ENCODE measurements around the gene CCL20. TPM values are rescaled to one million over a fixed set of nuclear protein-coding genes. Genes with fewer than 3 reads are reported as not detected.

Gene CCL20
- total and polyA plus RNA-seq, 2 of the 8 experiments (the other 6 are each of a cell fraction or from before 2014, with no cell fraction given), result not detected

DNA sequence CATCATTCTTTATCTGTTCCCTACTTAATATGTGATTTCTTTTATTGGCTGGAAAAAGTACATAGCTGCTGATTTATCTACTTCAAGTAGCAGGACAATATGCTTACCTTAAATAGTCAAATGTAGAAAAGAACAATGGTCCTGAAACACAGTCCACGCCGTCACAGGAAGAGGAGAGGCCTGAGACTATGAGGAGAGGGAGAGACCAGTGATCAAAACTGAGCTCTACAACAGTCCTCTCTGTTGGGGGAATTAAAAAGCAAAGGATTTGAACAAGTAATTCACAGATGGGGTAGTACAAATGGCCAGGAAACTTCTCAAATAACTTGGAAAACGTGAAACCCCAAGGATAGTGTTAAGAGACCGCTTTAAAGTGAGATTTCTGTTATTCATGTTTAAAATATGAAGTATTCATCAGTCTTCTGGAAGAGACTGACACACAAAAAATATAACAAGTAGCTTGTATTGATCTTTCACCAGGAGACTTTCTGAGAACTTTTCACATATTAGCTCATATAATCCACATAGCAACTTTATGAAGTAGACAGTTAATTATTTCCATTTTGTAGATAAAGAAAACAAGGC, 47.8 kb upstream of the CCL20 start:
- H3K9me3 ChIP-seq (ENCODE audit: insufficient read depth in 2 of 2, low read depth in 1 of 2, low read length in 1 of 2), result no peaks in the 10 kb centered on the region
- H3K27ac ChIP-seq (ENCODE audit: low read depth, low read length), result no peak overlapping the region
- H3K9ac ChIP-seq (replicated peaks in 1 of 4; ENCODE audit: extremely low read depth in 1 of 4, low read depth in 3 of 4, low read length in 3 of 4), result no peak overlapping the region
- no peak for FAIRE-seq
- H4K91ac ChIP-seq (replicated peaks; ENCODE audit: insufficient read length, low read length), result no peak overlapping the region
- no peak overlapping the region for H4K5ac ChIP-seq (ENCODE audit: insufficient read length, low read depth, low read length)
- H3K4me2 ChIP-seq (ENCODE audit: insufficient read depth in 1 of 2, low read depth in 2 of 2, low read length in 2 of 2), result no peak overlapping the region
- no peaks in the 10 kb centered on the region for H3K79me2 ChIP-seq (ENCODE audit: control insufficient read depth in 1 of 2, insufficient read depth in 2 of 2, low read length in 2 of 2)
- H3K14ac ChIP-seq (ENCODE audit: insufficient read length), result no peak overlapping the region
- H3K4ac ChIP-seq (replicated peaks; ENCODE audit: insufficient read length, low read depth, low read length), result no peak overlapping the region
- no peak overlapping the region for H3K18ac ChIP-seq (ENCODE audit: extremely low read depth, low read length)
- TF ChIP-seq TEAD4 (IDR thresholded peaks at IDR 0.05; ENCODE audit: low read depth, low read length), result no peak
- no peak for TF ChIP-seq EZH2 (IDR thresholded peaks at IDR 0.05; ENCODE audit: low read depth, low read length, severe bottlenecking)
- TF ChIP-seq EGR1 (IDR thresholded peaks at IDR 0.05; ENCODE audit: borderline replicate concordance, low read depth, low read length), result no peak
- TF ChIP-seq SIRT6 (IDR thresholded peaks at IDR 0.05; ENCODE audit: low read length), result no peak
- TF ChIP-seq TAF1 (IDR thresholded peaks at IDR 0.05; ENCODE audit: low read depth, low read length), result no peak
- no peak for TF ChIP-seq HDAC6 (IDR thresholded peaks at IDR 0.05; ENCODE audit: low read depth, low read length)
- no peak for TF ChIP-seq GABPA (IDR thresholded peaks at IDR 0.05; ENCODE audit: borderline replicate concordance, insufficient read depth, low read length)
- TF ChIP-seq CHD1 (IDR thresholded peaks at IDR 0.05; ENCODE audit: low read depth, low read length), result no peak
- no peak for TF ChIP-seq POLR2A (IDR thresholded peaks at IDR 0.05; ENCODE audit: control extremely low read depth in 1 of 2, low read depth in 2 of 2, low read length in 2 of 2)
- TF ChIP-seq BCL11A (IDR thresholded peaks at IDR 0.05; ENCODE audit: low read depth in 2 of 2, low read length in 2 of 2), result no peak
- no peak for TF ChIP-seq SIX5 (IDR thresholded peaks at IDR 0.05; ENCODE audit: low read depth, low read length)
- no peak for TF ChIP-seq RAD21 (IDR thresholded peaks at IDR 0.05 in 1 of 2, conservative IDR thresholded peaks at IDR 0.05 in 1 of 2; ENCODE audit: low read depth in 2 of 2, low read length in 2 of 2)
- TF ChIP-seq MAFK (IDR thresholded peaks at IDR 0.05; ENCODE audit: low read depth, low read length), result no peak
- no peak for TF ChIP-seq RFX5 (IDR thresholded peaks at IDR 0.05; ENCODE audit: borderline replicate concordance, low read depth, low read length)
- TF ChIP-seq SUZ12 (IDR thresholded peaks at IDR 0.05; ENCODE audit: low read length), result no peak
- 54% methylated on average over 4 of the region's 4 CpGs; no CpG with 5 or more reads in 1 of the 2 experiments for WGBS, 2 experiments (ENCODE audit: extremely low coverage in 1 of 2, insufficient coverage in 1 of 2, insufficient read length in 1 of 2, insufficient replicate concordance in 2 of 2, low coverage in 1 of 2, low lambda C conversion rate in 2 of 2, missing lambda C conversion rate in 1 of 2)
- H3K36me3 ChIP-seq (ENCODE audit: control insufficient read depth in 2 of 4, insufficient read depth in 4 of 4, low read length in 3 of 4), result no peaks in the 10 kb centered on the region
- no peak overlapping the region for H3K23ac ChIP-seq (ENCODE audit: insufficient read length)
- H2BK5ac ChIP-seq (ENCODE audit: low read depth, low read length), result no peak overlapping the region
- H3K27me3 ChIP-seq (replicated peaks in 1 of 4; ENCODE audit: control insufficient read depth in 3 of 4, extremely low read depth in 1 of 4, insufficient read depth in 3 of 4, low read length in 3 of 4), result no peaks in the 10 kb centered on the region
- H2AK5ac ChIP-seq (ENCODE audit: low read depth, low read length), result no peak overlapping the region
- H4K20me1 ChIP-seq (replicated peaks in 1 of 2; ENCODE audit: control insufficient read depth in 1 of 2, insufficient read depth in 2 of 2, low read length in 2 of 2), result no peaks in the 10 kb centered on the region
- no peaks in the 10 kb centered on the region for H3K23me2 ChIP-seq (ENCODE audit: low read depth, low read length)
- no peak overlapping the region for H2BK15ac ChIP-seq (ENCODE audit: low read length)
- H3K79me1 ChIP-seq (ENCODE audit: low read depth, low read length), result no peaks in the 10 kb centered on the region
- H2BK20ac ChIP-seq (ENCODE audit: low read length), result no peak overlapping the region
- no peaks in the 10 kb centered on the region for H3K4me1 ChIP-seq (replicated peaks in 1 of 4; ENCODE audit: control insufficient read depth in 3 of 4, insufficient read depth in 4 of 4, low read length in 3 of 4)
- no peak overlapping the region for H2BK12ac ChIP-seq (ENCODE audit: low read depth, low read length)
- POLR2A ChIA-PET (ENCODE audit: partially characterized antibody), result interaction anchor here (1.2 to 1.4 kb wide), 2 partner anchors 25 to 107 kb away, joined by 4 read pairs; no protein-coding TSS in a partner anchor
- H2AFZ ChIP-seq (ENCODE audit: low read length), result peak overlapping the region; percentile 28; the same call in 1 of the 2 replicates
- no peak overlapping the region for H3K56ac ChIP-seq (replicated peaks; ENCODE audit: insufficient read length, low read depth, low read length)
- DNase-seq (ENCODE audit: low read depth in 1 of 2, low spot score in 2 of 2), result no peak
- CTCF ChIA-PET (ENCODE audit: partially characterized antibody), result interaction anchor here (0.6 to 5.4 kb wide), 69 partner anchors 8 to 641 kb away, joined by 3 to 92 read pairs (median 5); partner anchors contain the start of genes DAW1, SCYGR2, SCYGR5 and SCYGR8
- no peak overlapping the region for H4K8ac ChIP-seq (ENCODE audit: extremely low read depth, insufficient read depth, low read length)
- H2BK120ac ChIP-seq (replicated peaks; ENCODE audit: low read depth, low read length), result no peak overlapping the region
- H3K4me3 ChIP-seq (ENCODE audit: extremely low read depth in 1 of 4, insufficient read depth in 2 of 4, low read depth in 3 of 4, low read length in 4 of 4), result no peak overlapping the region

Measured in H1 (cell line).